Endothelial cell of umbilical vein (primary cell): ENCODE measurements around the gene MLX.

Experiments
- POLR2AphosphoS5 ChIP-seq: IDR thresholded peaks from 2 replicates; pipeline ENCODE4 v1.6.1; 2012; ENCODE audit warnings: low read depth, mild to moderate bottlenecking, control low read depth, low read length, moderate library complexity; ENCODE audit not compliant: insufficient read depth
- TF ChIP-seq, protein P1 (sequence below), 2 donors: IDR thresholded peaks; 1 replicate in 1 of 2; 2 replicates in 1 of 2; pipeline ENCODE4 v1.5.1; 2011; ENCODE audit warnings: low read length in 2 of 2, mild to moderate bottlenecking in 2 of 2, moderate library complexity in 2 of 2, control low read depth in 1 of 2, inconsistent platforms in 1 of 2, low read depth in 1 of 2; ENCODE audit not compliant: insufficient read depth in 1 of 2; ENCODE audit errors: extremely low read depth in 1 of 2

DNA sequence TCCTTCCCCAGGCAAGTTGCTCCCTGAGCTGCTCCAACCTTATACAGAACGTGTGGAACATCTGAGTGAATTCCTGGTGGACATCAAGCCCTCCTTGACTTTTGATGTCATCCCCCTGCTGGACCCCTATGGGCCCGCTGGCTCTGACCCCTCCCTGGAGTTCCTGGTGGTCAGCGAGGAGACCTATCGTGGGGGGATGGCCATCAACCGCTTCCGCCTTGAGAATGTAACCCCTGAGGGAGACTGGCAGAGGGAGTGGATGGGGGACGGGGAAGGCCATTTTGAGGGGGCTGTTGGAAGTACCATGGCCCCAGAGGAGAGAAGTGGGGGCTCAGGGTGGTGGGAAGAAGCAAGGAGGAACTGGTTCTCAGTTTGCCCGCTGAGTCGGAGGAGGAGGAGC is 3.0 kb upstream of the MLX start:
- TF ChIP-seq, protein P1, sequence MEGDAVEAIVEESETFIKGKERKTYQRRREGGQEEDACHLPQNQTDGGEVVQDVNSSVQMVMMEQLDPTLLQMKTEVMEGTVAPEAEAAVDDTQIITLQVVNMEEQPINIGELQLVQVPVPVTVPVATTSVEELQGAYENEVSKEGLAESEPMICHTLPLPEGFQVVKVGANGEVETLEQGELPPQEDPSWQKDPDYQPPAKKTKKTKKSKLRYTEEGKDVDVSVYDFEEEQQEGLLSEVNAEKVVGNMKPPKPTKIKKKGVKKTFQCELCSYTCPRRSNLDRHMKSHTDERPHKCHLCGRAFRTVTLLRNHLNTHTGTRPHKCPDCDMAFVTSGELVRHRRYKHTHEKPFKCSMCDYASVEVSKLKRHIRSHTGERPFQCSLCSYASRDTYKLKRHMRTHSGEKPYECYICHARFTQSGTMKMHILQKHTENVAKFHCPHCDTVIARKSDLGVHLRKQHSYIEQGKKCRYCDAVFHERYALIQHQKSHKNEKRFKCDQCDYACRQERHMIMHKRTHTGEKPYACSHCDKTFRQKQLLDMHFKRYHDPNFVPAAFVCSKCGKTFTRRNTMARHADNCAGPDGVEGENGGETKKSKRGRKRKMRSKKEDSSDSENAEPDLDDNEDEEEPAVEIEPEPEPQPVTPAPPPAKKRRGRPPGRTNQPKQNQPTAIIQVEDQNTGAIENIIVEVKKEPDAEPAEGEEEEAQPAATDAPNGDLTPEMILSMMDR (IDR thresholded peaks at IDR 0.05; ENCODE audit: extremely low read depth in 1 of 2, insufficient read depth in 1 of 2, low read depth in 1 of 2, low read length in 2 of 2) = no peak
- no peak for TF ChIP-seq POLR2AphosphoS5
